HFFc6 (cell line): ENCODE measurements around the gene MBNL2. TPM values are rescaled to one million over a fixed set of nuclear protein-coding genes. Genes with fewer than 3 reads are reported as not detected.
A peak's percentile ranks its signal among the peaks of the same experiment; 100 is the strongest.

Experiments used
- DNase-seq: peaks from one replicate; pipeline ENCODE4 v3.0.0-alpha.2; 2018
- H3K27ac Mint-ChIP-seq: 2 replicates; pipeline ENCODE4 v1.8.0; 2020; ENCODE audit warnings: mild to moderate bottlenecking, mixed read lengths
- H3K27me3 Mint-ChIP-seq: 2 replicates; pipeline ENCODE4 v1.8.0; 2021; ENCODE audit warnings: mild to moderate bottlenecking, moderate library complexity, mixed read lengths; ENCODE audit not compliant: insufficient read depth
- H3K36me3 Mint-ChIP-seq: 2 replicates; pipeline ENCODE4 v1.8.0; 2021; ENCODE audit warnings: low read depth, mixed read lengths
- H3K4me1 Mint-ChIP-seq: 2 replicates; pipeline ENCODE4 v1.8.0; 2020; ENCODE audit warnings: low read depth, mixed read lengths
- H3K4me3 Mint-ChIP-seq: 2 replicates; pipeline ENCODE4 v1.8.0; 2020; ENCODE audit warnings: mild to moderate bottlenecking, moderate library complexity, mixed read lengths
- H3K9me3 Mint-ChIP-seq: 2 replicates; pipeline ENCODE4 v1.8.0; 2020; ENCODE audit warnings: mild to moderate bottlenecking, mixed read lengths
- total RNA-seq, 6 experiments: library from RNA; stranded (reverse); fragmentation: NEBNext Ultra II Directional; extraction: Animal tissue kit (Norgen Biotek cat#: 25700); gene quantifications; 2 replicates in 1 of 6; 3 replicates in 5 of 6; pipeline ENCODE4 v1.2.3, GENCODE V29; 2021
- TF ChIP-seq, protein P1 (sequence below): fragments of 200-600 bp; sonication (generic); IDR thresholded peaks from 2 replicates; pipeline ENCODE4 v1.5.0; 2021; ENCODE audit warnings: antibody characterized with exemption, mild to moderate bottlenecking

Gene MBNL2
- total RNA-seq, 6 experiments from 2014 or later = 78.5 to 138 (median 99.8) TPM

DNA sequence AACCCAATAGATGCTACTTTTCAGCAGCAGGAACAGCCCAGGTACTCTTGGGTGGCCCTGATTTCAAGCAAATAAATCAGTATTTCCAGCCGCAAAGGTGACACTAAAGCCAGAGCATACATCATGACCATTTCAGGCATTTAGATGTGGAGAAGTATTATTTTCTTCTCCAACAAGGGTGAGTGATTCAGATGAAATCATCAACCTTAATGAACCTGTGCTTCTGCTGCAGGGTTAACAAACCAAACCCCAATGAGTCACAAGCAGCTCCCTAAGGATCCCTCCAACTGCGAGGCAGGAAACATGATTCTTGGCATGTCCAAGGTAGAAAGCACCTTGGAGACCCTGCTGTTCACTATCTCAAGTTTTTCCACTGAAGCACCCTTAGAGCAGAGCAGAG is 32.7 kb downstream of the MBNL2 start:
- peak overlapping the region; percentile 100 for H3K27ac Mint-ChIP-seq
- H3K36me3 Mint-ChIP-seq = peaks cover 26% of the 10 kb centered on the region
- TF ChIP-seq, protein P1, sequence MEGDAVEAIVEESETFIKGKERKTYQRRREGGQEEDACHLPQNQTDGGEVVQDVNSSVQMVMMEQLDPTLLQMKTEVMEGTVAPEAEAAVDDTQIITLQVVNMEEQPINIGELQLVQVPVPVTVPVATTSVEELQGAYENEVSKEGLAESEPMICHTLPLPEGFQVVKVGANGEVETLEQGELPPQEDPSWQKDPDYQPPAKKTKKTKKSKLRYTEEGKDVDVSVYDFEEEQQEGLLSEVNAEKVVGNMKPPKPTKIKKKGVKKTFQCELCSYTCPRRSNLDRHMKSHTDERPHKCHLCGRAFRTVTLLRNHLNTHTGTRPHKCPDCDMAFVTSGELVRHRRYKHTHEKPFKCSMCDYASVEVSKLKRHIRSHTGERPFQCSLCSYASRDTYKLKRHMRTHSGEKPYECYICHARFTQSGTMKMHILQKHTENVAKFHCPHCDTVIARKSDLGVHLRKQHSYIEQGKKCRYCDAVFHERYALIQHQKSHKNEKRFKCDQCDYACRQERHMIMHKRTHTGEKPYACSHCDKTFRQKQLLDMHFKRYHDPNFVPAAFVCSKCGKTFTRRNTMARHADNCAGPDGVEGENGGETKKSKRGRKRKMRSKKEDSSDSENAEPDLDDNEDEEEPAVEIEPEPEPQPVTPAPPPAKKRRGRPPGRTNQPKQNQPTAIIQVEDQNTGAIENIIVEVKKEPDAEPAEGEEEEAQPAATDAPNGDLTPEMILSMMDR = no peak
- peak overlapping the region; percentile 67 for H3K4me3 Mint-ChIP-seq
- peaks cover 3% of the 10 kb centered on the region; the same call in 1 of the 2 replicates for H3K27me3 Mint-ChIP-seq
- H3K9me3 Mint-ChIP-seq = no peaks in the 10 kb centered on the region
- peak; percentile 77 for DNase-seq
- peaks cover 79% of the 10 kb centered on the region for H3K4me1 Mint-ChIP-seq

DNA sequence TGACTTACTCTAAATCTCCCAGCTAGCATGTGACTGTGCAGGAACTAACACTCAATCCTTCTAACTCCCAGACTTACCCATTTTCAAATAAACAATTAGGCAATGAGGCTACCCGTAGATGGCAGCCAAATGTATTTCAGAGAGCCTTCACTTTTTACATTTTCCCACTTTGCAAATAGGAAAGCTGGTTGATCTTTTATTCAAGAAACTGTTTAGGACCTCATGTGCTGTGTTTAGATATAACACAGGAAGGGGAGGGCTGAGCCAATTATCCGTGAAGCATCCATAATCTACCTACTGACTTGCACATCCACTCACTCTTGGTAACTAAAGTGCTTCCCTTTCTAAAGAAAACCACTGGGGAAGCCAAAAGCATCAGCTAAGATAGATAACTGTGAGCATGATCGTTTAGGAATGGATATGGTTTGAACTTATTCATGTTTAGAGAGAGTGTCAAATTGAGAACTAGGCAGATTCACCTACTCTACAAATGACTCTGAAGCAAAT is 33.4 kb downstream of the MBNL2 start:
- no peak for DNase-seq
- Mint-ChIP-seq H3K36me3 (peaks cover 32% of the 10 kb centered on the region), H3K4me3 (peak overlapping the region; percentile 42), H3K27ac (peak overlapping the region; percentile 100), H3K4me1 (peaks cover 79% of the 10 kb centered on the region), H3K9me3 (no peaks in the 10 kb centered on the region), H3K27me3 (peaks cover 3% of the 10 kb centered on the region; the same call in 1 of the 2 replicates)
- TF ChIP-seq, protein P1 = peak; percentile 55; the same call in 1 of the 2 replicates

GRCh38 chr13:97256343-97256783 is 34.2 kb downstream of the MBNL2 start:
- Mint-ChIP-seq H3K27ac (peak overlapping the region; percentile 100), H3K4me3 (peak overlapping the region; percentile 80), H3K4me1 (peaks cover 80% of the 10 kb centered on the region), H3K9me3 (no peaks in the 10 kb centered on the region), H3K36me3 (peaks cover 38% of the 10 kb centered on the region), H3K27me3 (peaks cover 3% of the 10 kb centered on the region; the same call in 1 of the 2 replicates)
- DNase-seq = peak; percentile 95
- TF ChIP-seq, protein P1 = no peak

GRCh38 chr13:97257228-97257755 is 35.2 kb downstream of the MBNL2 start:
- no peak for DNase-seq
- H3K36me3 Mint-ChIP-seq = peaks cover 47% of the 10 kb centered on the region
- H3K9me3 Mint-ChIP-seq = no peaks in the 10 kb centered on the region
- TF ChIP-seq, protein P1 = no peak
- H3K4me3 Mint-ChIP-seq = peak overlapping the region; percentile 80
- H3K27me3 Mint-ChIP-seq = peaks cover 3% of the 10 kb centered on the region; the same call in 1 of the 2 replicates
- peaks cover 89% of the 10 kb centered on the region for H3K4me1 Mint-ChIP-seq
- H3K27ac Mint-ChIP-seq = peak overlapping the region; percentile 100

DNA sequence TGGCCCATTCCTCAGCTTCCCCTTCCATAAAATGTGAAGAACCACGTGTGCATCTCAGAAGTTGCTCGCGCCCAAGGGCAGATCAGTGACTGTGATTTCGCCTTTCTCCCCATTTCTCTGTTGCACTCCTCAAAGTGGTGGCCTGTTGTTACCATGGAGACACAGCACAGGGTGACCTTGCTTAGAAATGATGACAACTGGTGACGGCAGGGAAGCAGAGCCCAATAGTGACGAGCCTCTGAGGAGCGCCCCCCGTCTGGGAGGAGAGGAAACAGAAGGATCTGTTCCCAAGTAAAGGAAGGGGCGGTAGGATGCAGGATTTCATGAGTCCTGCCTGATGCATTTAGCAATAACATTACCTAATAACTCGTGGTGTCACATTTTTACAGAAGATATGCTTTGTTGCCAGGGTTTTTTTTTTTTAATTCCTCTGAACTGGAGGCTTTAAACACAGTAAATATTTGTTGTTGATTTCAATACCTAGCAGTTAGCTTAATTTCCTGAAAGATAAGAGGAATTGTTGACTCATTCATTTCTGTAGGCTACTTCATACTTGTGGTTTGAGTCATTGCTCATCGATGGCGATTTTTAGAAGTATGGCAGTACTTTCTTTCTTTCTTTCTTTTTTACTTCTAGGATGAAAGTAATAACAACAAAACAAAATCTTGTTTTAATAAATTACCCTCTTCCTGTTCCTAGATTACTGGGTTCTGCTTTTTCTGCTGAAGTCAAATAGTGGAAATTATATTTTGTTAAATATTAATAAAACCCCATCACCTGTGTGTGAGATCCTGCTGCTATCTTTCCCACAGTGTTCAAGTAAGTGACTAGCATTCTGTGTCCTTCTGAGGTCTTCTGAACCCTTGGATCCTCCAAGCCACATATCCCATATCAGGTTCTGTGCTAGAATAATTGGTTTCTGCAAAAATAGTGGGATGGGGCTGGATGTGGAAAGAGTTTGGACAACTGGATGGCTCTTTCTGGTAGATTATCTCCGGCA is 36.0 kb downstream of the MBNL2 start:
- Mint-ChIP-seq H3K27ac (peak overlapping the region; percentile 100), H3K4me1 (peaks cover 91% of the 10 kb centered on the region), H3K4me3 (peak overlapping the region; percentile 80), H3K36me3 (peaks cover 54% of the 10 kb centered on the region), H3K27me3 (peaks cover 3% of the 10 kb centered on the region; the same call in 1 of the 2 replicates), H3K9me3 (no peaks in the 10 kb centered on the region)
- peak; percentile 90 for DNase-seq
- TF ChIP-seq, protein P1 = peak; percentile 69
